Spleen (tissue), 11 donors: ENCODE measurements around the gene DNMT3B. TPM values are rescaled to one million over a fixed set of nuclear protein-coding genes. Genes with fewer than 3 reads are reported as not detected.
A peak's percentile ranks its signal among the peaks of the same experiment; 100 is the strongest.

Experiments used
- DNase-seq: peaks from one replicate; pipeline ENCODE4 v3.0.0-alpha.2; 2020
- H3K27ac ChIP-seq, 8 donors: fragments of 200-600 bp; sonication (generic) in 7 of 8; 1 replicate in 4 of 8; 2 replicates in 4 of 8; pipeline versions ENCODE4 v1.5.0 to v1.8.0; 2016 to 2021; ENCODE audit warnings: inconsistent platforms in 4 of 8, mild to moderate bottlenecking in 4 of 8, moderate library complexity in 1 of 8
- H3K27me3 ChIP-seq, 7 donors: fragments of 200-600 bp; sonication (generic) in 6 of 7; replicated peaks in 1 of 7; 1 replicate in 4 of 7; 2 replicates in 3 of 7; pipeline versions ENCODE4 v1.5.0 to v1.8.0; 2016 to 2021; ENCODE audit warnings: inconsistent platforms in 3 of 7, mild to moderate bottlenecking in 1 of 7
- H3K36me3 ChIP-seq, 6 donors: fragments of 200-600 bp; sonication (generic) in 5 of 6; 1 replicate in 4 of 6; 2 replicates in 2 of 6; pipeline versions ENCODE4 v1.5.0 to v1.8.0; 2016 to 2021; ENCODE audit warnings: inconsistent platforms in 2 of 6
- H3K4me1 ChIP-seq, 6 donors: fragments of 200-600 bp; sonication (generic) in 5 of 6; 1 replicate in 3 of 6; 2 replicates in 3 of 6; pipeline versions ENCODE4 v1.5.0 to v1.8.0; 2016 to 2021; ENCODE audit warnings: inconsistent platforms in 3 of 6
- H3K4me3 ChIP-seq, 8 donors: fragments of 200-600 bp; sonication (generic) in 7 of 8; 1 replicate in 4 of 8; 2 replicates in 4 of 8; pipeline versions ENCODE4 v1.5.0 to v1.8.0; 2016 to 2021; ENCODE audit warnings: inconsistent platforms in 4 of 8, mild to moderate bottlenecking in 4 of 8, moderate library complexity in 2 of 8
- H3K9me3 ChIP-seq, 8 donors: fragments of 200-600 bp; sonication (generic) in 7 of 8; 1 replicate in 4 of 8; 2 replicates in 4 of 8; pipeline versions ENCODE4 v1.5.0 to v1.8.0; 2016 to 2021; ENCODE audit warnings: inconsistent platforms in 4 of 8
- POLR2A ChIP-seq, 3 donors: fragments of 450-650 bp; IDR thresholded peaks; one replicate each; pipeline ENCODE4 v1.5.1; 2017; ENCODE audit warnings: antibody characterized with exemption in 3 of 3, mild to moderate bottlenecking in 1 of 3
- POLR2AphosphoS5 ChIP-seq, 3 donors: sonication (generic); formaldehyde crosslinking; IDR thresholded peaks; one replicate each; pipeline ENCODE4 v1.5.1; 2017; ENCODE audit warnings: antibody characterized with exemption in 3 of 3
- WGBS, 5 donors: extraction: QIAGEN DNeasy Blood & Tissue Kit in 3 of 5; methylation state at CpG; one replicate each; pipeline versions ENCODE4 v1.1.5 to v1.1.7; 2013 to 2018; 5-methylcytosine and 5-hydroxymethylcytosine counted together
- intact Hi-C: fragments of 100-400 bp; cut with DNase I; formaldehyde crosslinking; loops from one replicate; pipeline ENCODE4 v1.15.0; 2023; ENCODE audit warnings: low total_unique reads
- polyA plus RNA-seq, 3 donors: library from polyadenylated mRNA; stranded (reverse); fragments of 200-250 nt; gene quantifications; one replicate each; pipeline ENCODE4 v1.2.1, GENCODE V29; 2013
- total RNA-seq, 7 donors: library from RNA; depleted of rRNA in 3 of 7; stranded (reverse); fragments of >200 nt in 3 of 7; fragmentation: NEBNext Ultra II Directional in 4 of 7; extraction: Animal tissue kit (Norgen Biotek cat#: 25700) in 4 of 7; gene quantifications; one replicate each; pipeline versions ENCODE4 v1.1.0 to v1.2.1, GENCODE V29; 2016 to 2021
- TF ChIP-seq, protein P1 (sequence below), 11 experiments: fragments of 200-600 bp in 7 of 11; fragments of 450-650 bp in 4 of 11; sonication (generic) in 4 of 11; IDR thresholded peaks in 8 of 11; conservative IDR thresholded peaks in 3 of 11; 1 replicate in 7 of 11; 2 replicates in 4 of 11; pipeline versions ENCODE4 v1.4.0 to v1.8.0; 2016 to 2021; ENCODE audit warnings: antibody characterized with exemption in 11 of 11, inconsistent platforms in 4 of 11, mild to moderate bottlenecking in 1 of 11
- donor health status: healthy with polysubstance abuse.
- donor health status: DM: no; HTN: no; CAD: no; lungs with moderate emphysema.
- donor health status: DM: no; HTN: no; CAD: no.
- donor health status: Bipolar disorder and iron deficiency.
- donor health status: healthy.
- donor health status: DM: no; HTN: no; CAD: no.
- donor health status: DM: yes; HTN: yes; CAD: no.

Gene DNMT3B
- total and polyA plus RNA-seq, 10 donors, result 0.20 to 1.6 (median 0.99) TPM

DNA sequence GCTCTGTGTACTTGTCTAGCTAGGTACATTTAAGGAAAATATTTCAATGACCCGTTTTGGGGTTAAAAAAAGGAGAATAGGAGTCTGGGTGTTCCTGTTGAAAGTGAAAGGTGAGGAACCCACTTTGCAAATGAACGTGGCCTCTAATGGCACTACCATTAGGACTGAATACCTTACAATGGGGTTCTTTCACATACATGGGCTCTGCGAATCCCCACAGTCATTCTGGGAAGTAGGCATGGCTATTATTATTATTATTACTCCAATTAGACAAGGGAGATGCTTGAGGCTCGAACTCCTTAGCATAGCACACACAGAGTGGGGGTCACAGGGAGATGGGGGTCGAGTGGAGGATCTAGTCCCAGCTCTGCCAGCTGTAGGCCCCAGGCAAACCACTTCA lies 6.0 kb upstream of the DNMT3B start:
- intact Hi-C loops, result no loop called here
- TF ChIP-seq POLR2AphosphoS5 (IDR thresholded peaks at IDR 0.05) (no peak), POLR2A (IDR thresholded peaks at IDR 0.05) (no peak)
- TF ChIP-seq, protein P1, sequence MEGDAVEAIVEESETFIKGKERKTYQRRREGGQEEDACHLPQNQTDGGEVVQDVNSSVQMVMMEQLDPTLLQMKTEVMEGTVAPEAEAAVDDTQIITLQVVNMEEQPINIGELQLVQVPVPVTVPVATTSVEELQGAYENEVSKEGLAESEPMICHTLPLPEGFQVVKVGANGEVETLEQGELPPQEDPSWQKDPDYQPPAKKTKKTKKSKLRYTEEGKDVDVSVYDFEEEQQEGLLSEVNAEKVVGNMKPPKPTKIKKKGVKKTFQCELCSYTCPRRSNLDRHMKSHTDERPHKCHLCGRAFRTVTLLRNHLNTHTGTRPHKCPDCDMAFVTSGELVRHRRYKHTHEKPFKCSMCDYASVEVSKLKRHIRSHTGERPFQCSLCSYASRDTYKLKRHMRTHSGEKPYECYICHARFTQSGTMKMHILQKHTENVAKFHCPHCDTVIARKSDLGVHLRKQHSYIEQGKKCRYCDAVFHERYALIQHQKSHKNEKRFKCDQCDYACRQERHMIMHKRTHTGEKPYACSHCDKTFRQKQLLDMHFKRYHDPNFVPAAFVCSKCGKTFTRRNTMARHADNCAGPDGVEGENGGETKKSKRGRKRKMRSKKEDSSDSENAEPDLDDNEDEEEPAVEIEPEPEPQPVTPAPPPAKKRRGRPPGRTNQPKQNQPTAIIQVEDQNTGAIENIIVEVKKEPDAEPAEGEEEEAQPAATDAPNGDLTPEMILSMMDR (IDR thresholded peaks at IDR 0.05 in 8 of 11, conservative IDR thresholded peaks at IDR 0.05 in 3 of 11), result no peak
- H3K9me3 ChIP-seq, result no peaks in the 10 kb centered on the region
- no peaks in the 10 kb centered on the region for H3K36me3 ChIP-seq
- H3K4me3 ChIP-seq, result no peak overlapping the region
- H3K27me3 ChIP-seq, result no peaks in the 10 kb centered on the region
- 63 to 82% (median 67%) methylated on average over 5 of the region's 5 CpGs for WGBS, 5 donors
- no peak overlapping the region for H3K27ac ChIP-seq
- no peak for DNase-seq
- H3K4me1 ChIP-seq, result peaks cover 0 to under 1% (median 0%) of the 10 kb centered on the region in 6 donors

DNA sequence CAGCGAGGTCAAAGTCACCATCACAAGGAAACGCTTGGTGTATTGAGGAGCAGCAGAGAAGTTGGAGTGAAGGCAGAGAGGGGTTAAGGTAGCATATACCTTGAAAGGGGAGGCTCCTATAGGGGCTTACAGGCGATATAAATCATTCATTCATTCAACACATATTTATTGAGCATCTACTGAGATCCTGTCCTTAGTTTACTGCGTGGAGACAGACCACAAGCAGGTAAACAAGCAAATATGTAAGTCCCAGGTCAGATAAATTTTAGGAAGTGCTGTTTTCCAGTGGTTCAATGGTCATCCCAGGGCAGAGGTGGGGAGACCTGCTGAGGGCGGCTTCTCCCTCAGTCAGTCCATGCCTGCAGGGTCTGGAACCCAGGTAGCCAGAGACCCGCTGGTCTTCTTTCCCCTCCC lies 761 bp upstream of the DNMT3B start:
- Histone ChIP-seq H3K36me3 (no peaks in the 10 kb centered on the region), H3K4me3 (peak overlapping the region; percentile 62 to 87 (median 76)), H3K27ac (no peak overlapping the region), H3K9me3 (no peaks in the 10 kb centered on the region), H3K4me1 (peaks cover 12 to 34% (median 21%) of the 10 kb centered on the region in 6 donors), H3K27me3 (peaks cover 0 to 23% (median 0%) of the 10 kb centered on the region in 7 donors)
- WGBS, 5 donors, result 50 to 64% (median 56%) methylated on average over 6 of the region's 6 CpGs
- intact Hi-C loops, result no loop called here
- DNase-seq, result no peak
- TF ChIP-seq POLR2A (IDR thresholded peaks at IDR 0.05), result no peak
- TF ChIP-seq, protein P1 (IDR thresholded peaks at IDR 0.05 in 8 of 11, conservative IDR thresholded peaks at IDR 0.05 in 3 of 11), result no peak

DNA sequence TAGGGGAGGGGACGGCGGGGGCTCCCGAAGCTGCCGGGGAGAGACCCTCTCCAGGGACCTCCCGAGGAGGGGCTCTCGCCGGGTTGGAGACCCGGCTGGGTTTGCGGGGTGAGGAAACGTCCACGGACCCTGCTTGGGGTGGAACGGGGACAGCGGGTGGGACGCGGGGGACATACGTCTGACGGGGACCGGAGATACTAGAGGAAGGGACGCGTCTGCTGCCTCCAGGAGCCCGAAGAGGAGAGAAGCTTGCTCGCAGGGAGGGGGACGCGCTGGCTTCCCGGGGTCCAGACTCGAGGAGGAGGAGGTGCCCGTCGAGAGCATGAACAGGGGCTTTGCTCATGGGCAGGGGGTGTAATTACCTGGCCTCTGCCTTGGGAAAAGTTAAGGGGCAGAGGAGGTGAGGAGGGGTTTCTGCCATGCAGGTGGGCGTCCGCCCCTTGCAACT lies 593 bp downstream of the DNMT3B start:
- peak overlapping the region in 3 of 8 donors; percentile 28 for H3K27ac ChIP-seq
- TF ChIP-seq POLR2A (IDR thresholded peaks at IDR 0.05) (no peak), POLR2AphosphoS5 (IDR thresholded peaks at IDR 0.05) (no peak)
- TF ChIP-seq, protein P1 (IDR thresholded peaks at IDR 0.05 in 8 of 11, conservative IDR thresholded peaks at IDR 0.05 in 3 of 11), result no peak
- WGBS, 5 donors, result 0 to 4% (median 1%) methylated on average over 22 to 30 of the region's 30 CpGs
- no peaks in the 10 kb centered on the region for H3K9me3 ChIP-seq
- H3K4me3 ChIP-seq, result peak overlapping the region; percentile 62 to 87 (median 76)
- peaks cover 0 to 23% (median 0%) of the 10 kb centered on the region in 7 donors for H3K27me3 ChIP-seq
- DNase-seq, result no peak
- H3K4me1 ChIP-seq, result peaks cover 12 to 34% (median 21%) of the 10 kb centered on the region in 6 donors
- intact Hi-C loops, result no loop called here
- no peaks in the 10 kb centered on the region for H3K36me3 ChIP-seq

DNA sequence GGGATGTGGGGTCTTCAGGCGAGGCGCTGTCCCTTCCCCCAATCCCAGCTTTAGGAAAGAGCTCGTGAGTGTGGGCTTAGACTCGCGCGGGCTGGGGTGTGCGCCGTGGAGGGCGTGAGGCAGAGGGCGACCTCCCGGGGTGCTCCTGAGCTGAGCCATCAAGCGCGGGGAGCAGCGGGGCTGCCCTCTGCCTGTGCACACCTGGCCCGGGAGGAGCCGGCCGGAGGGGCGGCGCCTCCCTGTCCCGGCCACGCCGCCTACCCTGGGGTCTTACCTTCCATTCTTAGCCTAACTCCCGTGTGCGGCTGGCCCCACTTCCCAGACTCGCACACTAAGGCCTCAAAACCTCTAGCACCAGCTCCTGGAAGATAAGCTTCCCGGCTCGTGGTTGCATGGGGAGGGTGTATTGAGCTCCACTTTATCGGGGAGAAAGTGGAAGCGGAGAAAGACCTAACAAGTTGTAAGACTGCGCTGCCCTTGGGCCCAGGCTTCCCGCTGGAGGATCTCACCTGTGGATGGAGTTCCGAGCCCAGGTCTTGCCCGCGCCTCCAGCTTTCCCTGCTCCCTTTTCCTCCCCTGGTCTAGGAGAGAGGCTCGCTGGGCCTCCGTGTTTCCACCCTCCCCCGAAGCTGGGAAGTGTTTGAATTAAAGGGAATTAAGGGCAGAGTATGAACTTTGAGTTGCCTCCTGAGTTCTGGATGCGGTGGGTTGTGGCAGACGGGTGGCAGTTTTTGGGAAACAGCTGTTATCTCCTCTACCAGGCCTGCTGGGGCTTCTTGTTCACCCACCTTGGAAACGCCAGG lies 1.2 kb downstream of the DNMT3B start:
- H3K4me1 ChIP-seq, result peaks cover 12 to 34% (median 21%) of the 10 kb centered on the region in 6 donors
- no peak overlapping the region for H3K27ac ChIP-seq
- peak overlapping the region; percentile 62 to 87 (median 76) for H3K4me3 ChIP-seq
- intact Hi-C loops, result no loop called here
- no peak for TF ChIP-seq POLR2A (IDR thresholded peaks at IDR 0.05)
- TF ChIP-seq POLR2AphosphoS5 (IDR thresholded peaks at IDR 0.05), result no peak
- TF ChIP-seq, protein P1 (IDR thresholded peaks at IDR 0.05 in 8 of 11, conservative IDR thresholded peaks at IDR 0.05 in 3 of 11), result no peak
- 12 to 33% (median 19%) methylated on average over 21 to 40 of the region's 40 CpGs for WGBS, 5 donors
- no peaks in the 10 kb centered on the region for H3K9me3 ChIP-seq
- peaks cover 0 to 23% (median 0%) of the 10 kb centered on the region in 7 donors for H3K27me3 ChIP-seq
- peak; percentile 80 for DNase-seq
- no peaks in the 10 kb centered on the region for H3K36me3 ChIP-seq
